Measurements from ENCODE around the gene DDC.
"Not testable (repeated sequence)": the region's sequence is repeated elsewhere in the genome, so short reads cannot be mapped to it uniquely, and the experiment has no call there.

DDC gene

GRCh38 chr7:50588937-50589336 lies 23.7 kb upstream of the DDC start:
- no peak for DNase-seq

DNA sequence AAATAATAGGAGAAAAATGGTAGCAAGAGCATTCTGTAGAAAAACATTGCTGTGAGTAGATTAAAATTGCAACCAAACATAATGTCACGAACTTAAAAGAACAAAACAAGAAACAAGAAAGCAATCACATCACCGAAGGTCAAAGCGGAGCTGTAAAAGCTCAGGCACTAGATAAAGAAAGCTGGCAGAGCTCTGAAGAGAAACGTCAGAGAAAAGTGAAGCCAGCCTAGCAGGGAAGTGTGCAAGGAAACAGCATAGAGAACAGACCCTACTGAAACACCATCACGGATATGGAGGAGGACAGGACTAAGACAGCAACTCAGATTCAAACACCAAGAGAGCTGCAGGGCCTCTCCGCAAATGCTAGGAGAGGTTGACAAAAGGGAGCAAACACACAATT lies 22.5 kb upstream of the DDC start:
- DNase-seq = no peak

- DNase-seq = no peak
Measured at GRCh38 chr7:50584793-50585408, 19.7 kb upstream of the DDC start.

DNA sequence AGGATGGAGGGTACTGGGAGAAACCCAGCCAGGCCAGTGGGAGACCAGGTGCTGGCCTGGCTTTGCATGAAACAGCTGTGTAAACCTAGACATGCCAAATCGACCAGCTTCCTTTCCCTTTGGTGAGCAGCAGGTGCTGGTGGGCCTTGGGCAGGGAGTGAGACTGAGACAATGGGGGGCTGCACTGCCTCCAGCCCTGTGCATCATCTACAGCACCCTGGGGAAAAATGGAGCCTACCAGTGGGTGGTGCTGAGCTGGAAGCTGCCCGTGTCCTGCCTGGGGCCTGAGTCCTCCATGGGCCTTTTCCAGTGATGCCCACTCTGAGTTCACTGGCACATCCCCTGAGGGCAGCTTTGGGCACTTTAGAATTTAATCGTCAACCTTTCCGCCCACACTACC lies 19.2 kb upstream of the DDC start:
- no peak for DNase-seq

- DNase-seq = not testable (repeated sequence)
Measured at GRCh38 chr7:50583295-50583694, 18.1 kb upstream of the DDC start.

DNA sequence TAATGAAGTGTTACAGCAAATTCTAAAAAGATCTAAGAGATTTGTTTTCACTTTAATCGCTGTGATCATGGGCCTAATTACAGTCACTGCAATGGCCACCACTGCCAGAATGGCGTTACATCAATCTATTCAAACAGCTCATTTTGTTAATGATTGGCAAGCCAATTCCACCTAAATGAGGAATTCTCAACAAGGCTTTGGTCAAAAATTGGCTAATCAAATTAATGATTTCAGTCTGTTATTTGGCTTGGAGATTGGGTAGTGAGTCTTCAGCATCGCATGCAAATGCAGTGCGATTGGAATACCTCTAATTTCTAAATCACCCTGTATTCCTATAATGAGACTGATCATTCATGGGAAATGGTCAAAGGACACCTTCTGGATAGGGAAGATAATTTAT lies 17.1 kb upstream of the DDC start:
- not testable (repeated sequence) for DNase-seq

GRCh38 chr7:50580666-50581065 lies 15.5 kb upstream of the DDC start:
- DNase-seq = not testable (repeated sequence)

DNA sequence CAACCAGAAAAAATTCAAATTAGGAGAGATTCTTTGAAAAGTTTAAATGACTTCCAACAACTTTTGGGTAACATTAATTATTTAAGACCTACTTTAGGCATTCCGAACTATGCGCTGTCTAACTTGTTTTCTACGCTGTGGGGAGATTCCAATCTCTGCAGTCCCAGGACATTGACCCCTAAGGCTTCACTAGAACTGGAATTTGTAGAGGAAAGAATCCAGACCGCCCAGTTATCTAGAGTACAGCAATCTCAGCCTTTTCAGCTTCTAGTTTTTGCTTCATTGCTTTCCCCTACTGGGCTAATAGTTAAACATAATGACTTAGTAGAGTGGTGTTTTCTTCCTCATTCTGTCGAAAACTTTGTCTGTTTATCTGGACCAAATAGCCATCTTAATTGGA lies 14.9 kb upstream of the DDC start:
- DNase-seq = no peak

DNA sequence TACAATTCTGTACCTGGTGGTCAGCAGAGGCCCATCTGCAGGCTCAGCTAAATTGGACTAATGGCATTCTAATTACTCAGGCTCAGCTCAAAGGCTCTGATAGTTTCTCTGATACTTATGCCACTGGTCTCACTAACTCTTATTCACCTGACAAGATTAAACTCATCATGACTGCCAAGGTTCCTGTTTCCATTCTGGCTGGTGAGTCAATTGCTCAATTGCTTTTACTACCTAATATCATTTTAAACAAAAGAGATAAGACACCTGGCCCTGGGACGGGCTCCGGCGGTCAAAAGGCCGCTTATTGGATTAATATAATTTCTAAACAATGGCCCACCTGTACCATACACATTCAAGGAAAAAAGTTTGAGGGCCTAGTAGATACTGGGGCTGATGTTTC lies 12.9 kb upstream of the DDC start:
- not testable (repeated sequence) for DNase-seq

GRCh38 chr7:50577569-50577968 lies 12.4 kb upstream of the DDC start:
- DNase-seq = no peak

GRCh38 chr7:50576388-50576787 lies 11.2 kb upstream of the DDC start:
- not testable (repeated sequence) for DNase-seq

DNA sequence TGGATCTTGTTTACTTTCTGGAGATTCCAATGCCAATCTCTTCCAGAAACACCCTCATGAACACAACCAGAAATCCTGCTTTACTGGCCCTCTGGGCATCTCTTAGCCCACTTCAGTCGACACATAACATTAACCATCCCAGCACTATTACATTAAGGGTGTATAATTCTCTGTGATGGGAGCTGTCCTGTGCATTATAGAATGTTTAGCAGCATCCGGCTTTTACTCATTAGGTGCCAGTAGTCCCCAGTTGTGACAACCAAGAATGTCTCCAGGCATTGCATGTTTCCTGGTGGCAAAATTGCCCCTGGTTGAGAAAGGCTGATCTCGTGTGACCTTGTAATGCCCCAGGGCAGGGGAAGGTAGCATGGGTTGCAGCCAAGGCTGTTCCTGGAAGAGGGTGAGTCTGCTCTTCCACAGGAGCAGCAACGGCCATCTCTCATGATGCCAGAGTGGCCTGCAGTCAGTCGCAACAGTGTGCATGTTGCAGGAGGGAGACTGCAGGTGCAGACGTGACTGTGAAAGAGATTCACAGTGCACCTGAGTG lies 2.6 kb upstream of the DDC start:
- DNase-seq = no peak

- DNase-seq = no peak
Measured at GRCh38 chr7:50565977-50566376, 772 bp upstream of the DDC start.

DNA sequence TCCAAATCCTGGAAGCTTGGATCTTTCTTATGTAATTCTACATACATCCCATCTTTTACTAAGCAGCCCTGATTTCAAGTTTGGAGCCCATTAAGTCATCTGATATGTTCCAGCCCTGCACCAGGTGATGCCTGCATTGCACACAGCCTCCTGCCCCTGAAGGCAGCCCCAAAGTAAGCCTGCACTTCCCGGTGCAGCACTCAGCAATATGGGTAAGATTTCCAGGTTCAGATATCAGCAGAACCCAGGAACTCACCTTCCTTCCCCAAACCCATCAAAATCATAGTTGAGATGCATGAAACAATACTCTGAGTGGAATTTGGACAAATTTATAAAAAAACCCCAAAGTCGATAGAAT lies 333 bp upstream of the DDC start:
- no peak for DNase-seq

DNA sequence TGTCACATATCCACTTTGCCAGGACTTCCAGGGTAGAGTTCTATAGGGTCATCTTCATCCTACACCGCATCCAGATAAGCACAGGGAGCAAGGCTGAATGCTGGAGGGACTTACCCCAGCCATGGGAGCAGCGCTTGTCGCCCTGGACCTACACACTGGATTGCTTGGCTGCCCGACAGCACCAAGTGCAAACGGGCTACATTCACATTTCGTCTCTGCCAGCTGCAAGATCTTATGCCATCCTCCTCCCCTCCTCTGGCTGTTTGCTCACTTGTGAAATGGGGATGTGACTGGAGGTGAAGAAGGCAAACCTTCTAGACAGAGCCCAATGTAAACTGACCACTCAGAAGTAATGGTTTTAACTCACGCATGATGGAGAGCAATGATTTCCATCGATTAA lies 1.0 kb downstream of the DDC start:
- DNase-seq = no peak

DNA sequence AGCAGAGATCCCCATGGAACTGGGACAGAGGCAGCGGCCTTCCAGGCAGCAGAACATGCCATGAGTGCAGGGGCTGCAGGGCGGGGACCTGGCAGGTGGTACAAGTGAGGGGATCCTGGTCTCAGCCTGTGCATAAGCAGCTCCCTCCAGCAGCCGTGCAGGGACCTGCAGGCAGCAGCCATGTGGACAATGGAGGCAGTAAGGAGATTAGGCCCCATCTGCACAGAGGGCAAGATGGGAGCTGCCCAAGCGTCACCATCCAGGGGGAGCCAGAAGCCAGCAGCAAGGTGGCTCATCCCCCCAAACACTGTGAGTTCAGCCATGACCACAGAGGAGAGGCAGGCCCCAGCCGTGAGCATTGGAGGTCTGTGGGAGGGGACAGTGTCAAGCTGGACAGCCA lies 3.1 kb downstream of the DDC start:
- DNase-seq = no peak

GRCh38 chr7:50560865-50561351 lies 4.3 kb downstream of the DDC start:
- no peak for DNase-seq

GRCh38 chr7:50559881-50560280 lies 5.3 kb downstream of the DDC start:
- no peak for DNase-seq

DNA sequence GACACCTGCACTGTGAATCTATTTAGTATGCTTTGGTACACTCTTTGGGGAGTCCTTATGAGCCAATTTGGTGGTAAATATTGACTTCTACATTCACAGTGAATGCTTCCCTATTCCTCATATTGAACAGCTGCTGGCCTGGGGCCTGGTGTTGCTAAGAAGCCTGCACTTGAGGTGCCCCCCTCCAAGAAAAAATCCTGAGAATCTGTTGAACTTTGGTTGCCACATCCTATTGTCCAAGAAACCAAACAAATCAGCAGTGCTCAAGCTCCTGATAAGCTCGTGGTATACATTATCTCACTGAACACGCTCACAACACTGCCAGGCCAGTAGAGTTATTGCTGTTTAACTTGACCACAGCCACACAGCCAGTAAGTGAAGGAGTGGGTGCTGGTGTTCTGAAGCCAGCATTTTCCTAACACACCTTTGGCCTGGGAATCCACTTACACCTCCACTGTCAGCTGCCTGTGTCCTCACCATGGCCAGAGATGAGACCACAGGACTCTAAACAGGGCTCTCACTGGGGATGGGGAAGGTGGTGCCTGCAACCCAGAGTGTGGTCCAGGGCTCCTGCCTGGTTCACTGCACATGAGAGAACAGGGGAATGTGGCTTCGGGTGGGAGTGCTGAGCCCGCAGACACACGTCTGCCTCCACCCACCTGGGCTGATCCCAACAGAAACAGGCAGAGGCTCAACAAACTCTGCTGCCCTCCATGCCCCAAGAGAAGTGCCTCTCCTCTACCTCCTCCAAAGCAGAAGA lies 6.7 kb downstream of the DDC start:
- DNase-seq = no peak

- no peak for DNase-seq
Measured at GRCh38 chr7:50557099-50557498, 8.1 kb downstream of the DDC start.

GRCh38 chr7:50556247-50556991 lies 8.8 kb downstream of the DDC start:
- DNase-seq = no peak

DNA sequence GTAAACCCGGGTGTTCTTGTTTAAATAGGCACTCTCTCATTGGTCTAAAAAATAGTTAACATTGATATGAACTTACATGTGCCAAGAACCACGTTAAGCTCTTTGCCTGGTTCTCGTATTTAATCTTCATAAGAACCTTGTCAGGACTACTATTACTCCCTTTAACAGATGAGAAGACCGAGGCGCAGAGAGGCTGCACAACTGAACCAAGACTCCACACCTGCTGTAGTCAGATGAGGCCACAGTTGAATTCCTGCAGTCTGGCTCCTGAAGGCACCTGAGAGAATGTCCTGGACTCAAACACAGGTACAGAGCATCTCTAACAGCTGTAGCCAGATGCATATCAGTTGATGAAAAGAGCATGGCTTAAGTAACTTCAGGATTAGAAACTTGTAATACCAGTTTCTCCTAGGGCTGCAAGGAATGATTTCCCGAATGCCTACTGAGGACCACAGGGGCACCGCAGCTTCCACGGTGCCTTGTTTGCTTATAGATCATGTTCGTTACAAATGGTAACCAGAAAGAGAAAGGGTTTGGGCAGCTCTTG lies 9.5 kb downstream of the DDC start:
- no peak for DNase-seq

Measured in activated CD4-positive, alpha-beta T cell treated with anti-CD3 and anti-CD28 coated beads for 1 hour (primary cell).